ENCODE measurements around the gene ZFP28. TPM values are rescaled to one million over a fixed set of nuclear protein-coding genes. Genes with fewer than 3 reads are reported as not detected.

The ZFP28 gene
- total and polyA plus RNA-seq, 2 donors from 2014 or later = 3.4 to 11.6 TPM

GRCh38 chr19:56507446-56508289 is 31.1 kb upstream of the ZFP28 start, which contains the start of gene ZNF471:
Gene ZNF471, plus strand, starts transcription at chr19:56507855. Its CDS starts 3,717 bp downstream, at chr19:56511572.
- Histone ChIP-seq H3K9ac (ENCODE audit: low read length in 3 of 3) (peak within 1 kb of the TSS; percentile 62 to 100 (median 72)), H3K27ac (ENCODE audit: low read depth in 2 of 2, low read length in 2 of 2) (peak within 1 kb of the TSS; percentile 96 to 97), H3K4me3 (ENCODE audit: low read length in 3 of 3) (peak within 1 kb of the TSS; percentile 78 to 100 (median 96)), H3K9me3 (ENCODE audit: control insufficient read depth in 2 of 3, insufficient read depth in 1 of 3, low read length in 3 of 3) (peaks cover 0 to 4% (median 2%) of the 10 kb centered on the region in 3 donors), H3K4me1 (ENCODE audit: control insufficient read depth in 2 of 3, insufficient read depth in 2 of 3, low read depth in 1 of 3, low read length in 3 of 3) (peaks cover 4 to 11% (median 4%) of the 10 kb centered on the region in 3 donors), H3K27me3 (ENCODE audit: control insufficient read depth, insufficient read depth, low read length) (no peaks in the 10 kb centered on the region), H3K36me3 (ENCODE audit: control insufficient read depth in 2 of 3, insufficient read depth in 3 of 3, low read length in 3 of 3) (peaks cover 0 to 3% (median 0%) of the 10 kb centered on the region in 3 donors)
- peak; percentile 86 for FAIRE-seq
- DNase-seq = peak; percentile 99 to 100 (median 99)
- TF ChIP-seq CTCF (IDR thresholded peaks at IDR 0.05; ENCODE audit: borderline replicate concordance, extremely low read depth, insufficient read depth) = no peak
- intact Hi-C loops (cut with DNase I) = no loop called here

GRCh38 chr19:56508290-56508778 is 30.4 kb upstream of the ZFP28 start:
- intact Hi-C loops (cut with DNase I) = no loop called here
- H3K9ac ChIP-seq (ENCODE audit: low read length in 3 of 3) = peak overlapping the region; percentile 62 to 100 (median 72)
- H3K4me1 ChIP-seq (ENCODE audit: control insufficient read depth in 2 of 3, insufficient read depth in 2 of 3, low read depth in 1 of 3, low read length in 3 of 3) = peaks cover 4 to 11% (median 4%) of the 10 kb centered on the region in 3 donors
- TF ChIP-seq CTCF (IDR thresholded peaks at IDR 0.05; ENCODE audit: borderline replicate concordance, extremely low read depth, insufficient read depth) = no peak
- FAIRE-seq (no peak), DNase-seq (peak in 1 of 5 donors; percentile 38)
- peak overlapping the region; percentile 78 to 100 (median 96) for H3K4me3 ChIP-seq (ENCODE audit: low read length in 3 of 3)
- peak overlapping the region; percentile 96 to 97 for H3K27ac ChIP-seq (ENCODE audit: low read depth in 2 of 2, low read length in 2 of 2)
- H3K36me3 ChIP-seq (ENCODE audit: control insufficient read depth in 2 of 3, insufficient read depth in 3 of 3, low read length in 3 of 3) = peaks cover 0 to 4% (median 3%) of the 10 kb centered on the region in 3 donors
- H3K9me3 ChIP-seq (ENCODE audit: control insufficient read depth in 2 of 3, insufficient read depth in 1 of 3, low read length in 3 of 3) = peaks cover 0 to 4% (median 2%) of the 10 kb centered on the region in 3 donors
- H3K27me3 ChIP-seq (ENCODE audit: control insufficient read depth, insufficient read depth, low read length) = no peaks in the 10 kb centered on the region

GRCh38 chr19:56525214-56525860 is 13.4 kb upstream of the ZFP28 start:
- no peaks in the 10 kb centered on the region for H3K4me1 ChIP-seq (ENCODE audit: control insufficient read depth in 2 of 3, insufficient read depth in 2 of 3, low read depth in 1 of 3, low read length in 3 of 3)
- TF ChIP-seq CTCF (IDR thresholded peaks at IDR 0.05; ENCODE audit: borderline replicate concordance, extremely low read depth, insufficient read depth) = no peak
- no peak for FAIRE-seq

More at GRCh38 chr19:56525214-56525860, 13.4 kb upstream of the ZFP28 start:
- H3K36me3 ChIP-seq (ENCODE audit: control insufficient read depth in 2 of 3, insufficient read depth in 3 of 3, low read length in 3 of 3) = peaks cover 4 to 37% (median 7%) of the 10 kb centered on the region in 3 donors
- H3K9ac ChIP-seq (ENCODE audit: low read length in 3 of 3) = no peak overlapping the region
- intact Hi-C loops (cut with DNase I) = no loop called here
- no peak overlapping the region for H3K27ac ChIP-seq (ENCODE audit: low read depth in 2 of 2, low read length in 2 of 2)
- H3K27me3 ChIP-seq (ENCODE audit: control insufficient read depth, insufficient read depth, low read length) = no peaks in the 10 kb centered on the region
- DNase-seq = no peak
- H3K4me3 ChIP-seq (ENCODE audit: low read length in 3 of 3) = peak overlapping the region in 2 of 3 donors; percentile 3 to 13
- H3K9me3 ChIP-seq (ENCODE audit: control insufficient read depth in 2 of 3, insufficient read depth in 1 of 3, low read length in 3 of 3) = peaks cover 10 to 89% (median 56%) of the 10 kb centered on the region in 3 donors

Measured in kidney (tissue), 14 donors.